ENCODE measurements around the gene ACBD5. TPM values are rescaled to one million over a fixed set of nuclear protein-coding genes. Genes with fewer than 3 reads are reported as not detected.

The ACBD5 gene
- total RNA-seq, 2 experiments from 2014 or later = 21.3 to 22.5 TPM

DNA sequence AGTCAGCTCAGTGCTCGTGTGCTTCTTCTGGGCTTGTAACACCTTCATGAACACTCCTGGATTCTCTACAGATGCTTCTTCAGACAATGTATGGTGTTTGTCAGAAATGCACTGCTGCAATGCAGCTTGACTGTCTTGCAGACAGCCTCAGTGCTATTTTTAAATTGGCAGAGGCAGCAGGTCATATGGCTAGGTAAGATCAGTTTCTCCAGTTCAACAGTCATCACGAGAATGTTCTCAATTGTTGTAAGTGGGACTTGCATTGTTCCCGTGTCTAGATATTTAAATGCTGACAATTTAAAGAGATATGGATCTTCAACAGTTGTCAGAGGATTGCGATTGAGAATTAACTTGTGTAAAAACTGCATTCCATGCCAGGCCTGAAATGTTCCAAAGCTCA is 7.6 kb upstream of the ACBD5 start:
- Histone ChIP-seq H3K4me1 (ENCODE audit: insufficient read depth, low read length) (peaks cover 17% of the 10 kb centered on the region), H3K4me3 (ENCODE audit: low read length) (no peak overlapping the region), H3K27ac (ENCODE audit: low read depth in 1 of 2, low read length in 2 of 2) (no peak overlapping the region), H3K36me3 (ENCODE audit: insufficient read depth, low read length) (no peaks in the 10 kb centered on the region), H3K27me3 (ENCODE audit: control insufficient read depth in 1 of 2, insufficient read depth in 2 of 2, low read length in 2 of 2) (no peaks in the 10 kb centered on the region), H3K9me3 (ENCODE audit: control insufficient read depth in 1 of 2, insufficient read depth in 1 of 2, low read length in 2 of 2) (no peaks in the 10 kb centered on the region)
- Mint-ChIP-seq H3K4me1 (ENCODE audit: low read depth) (peaks cover 11% of the 10 kb centered on the region), H3K36me3 (ENCODE audit: low read depth) (no peaks in the 10 kb centered on the region), H3K27ac (no peak overlapping the region), H3K9me3 (no peaks in the 10 kb centered on the region), H3K4me3 (no peak overlapping the region), H3K27me3 (no peaks in the 10 kb centered on the region)
- ChIA-PET CTCF (no interaction called here), POLR2A (no interaction called here)
- intact Hi-C loops (cut with DNase I, micrococcal nuclease) = loop anchor here (10.0 kb wide), 2 partner anchors 257 to 1117 kb away; partner anchors contain the start of gene RAB18 (in 1 of the 2)
- TF ChIP-seq, protein P1, sequence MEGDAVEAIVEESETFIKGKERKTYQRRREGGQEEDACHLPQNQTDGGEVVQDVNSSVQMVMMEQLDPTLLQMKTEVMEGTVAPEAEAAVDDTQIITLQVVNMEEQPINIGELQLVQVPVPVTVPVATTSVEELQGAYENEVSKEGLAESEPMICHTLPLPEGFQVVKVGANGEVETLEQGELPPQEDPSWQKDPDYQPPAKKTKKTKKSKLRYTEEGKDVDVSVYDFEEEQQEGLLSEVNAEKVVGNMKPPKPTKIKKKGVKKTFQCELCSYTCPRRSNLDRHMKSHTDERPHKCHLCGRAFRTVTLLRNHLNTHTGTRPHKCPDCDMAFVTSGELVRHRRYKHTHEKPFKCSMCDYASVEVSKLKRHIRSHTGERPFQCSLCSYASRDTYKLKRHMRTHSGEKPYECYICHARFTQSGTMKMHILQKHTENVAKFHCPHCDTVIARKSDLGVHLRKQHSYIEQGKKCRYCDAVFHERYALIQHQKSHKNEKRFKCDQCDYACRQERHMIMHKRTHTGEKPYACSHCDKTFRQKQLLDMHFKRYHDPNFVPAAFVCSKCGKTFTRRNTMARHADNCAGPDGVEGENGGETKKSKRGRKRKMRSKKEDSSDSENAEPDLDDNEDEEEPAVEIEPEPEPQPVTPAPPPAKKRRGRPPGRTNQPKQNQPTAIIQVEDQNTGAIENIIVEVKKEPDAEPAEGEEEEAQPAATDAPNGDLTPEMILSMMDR (IDR thresholded peaks at IDR 0.05) = no peak
- ATAC-seq (ENCODE audit: poor library complexity) = no peak
- DNase-seq = no peak

DNA sequence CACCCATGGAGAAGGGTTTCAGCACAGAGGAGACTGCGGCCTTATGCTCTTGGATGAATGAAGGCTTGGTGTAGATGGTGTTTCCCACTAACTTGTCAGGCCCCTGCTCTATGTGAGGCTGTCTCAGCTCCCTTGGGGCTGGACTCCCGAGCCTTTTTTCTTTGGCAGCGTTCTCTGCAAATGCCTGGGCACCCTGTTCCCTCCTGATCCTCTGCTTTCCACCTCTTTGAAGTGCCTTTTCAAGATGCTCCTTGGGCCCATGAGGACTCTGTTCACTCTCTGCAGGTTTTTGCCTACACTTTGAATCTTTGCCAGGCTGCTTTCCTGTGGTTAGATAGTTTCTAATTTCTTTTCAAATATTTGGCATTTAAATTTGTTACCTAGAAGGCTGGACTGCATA is 6.8 kb upstream of the ACBD5 start:
- intact Hi-C loops (cut with DNase I, micrococcal nuclease) = loop anchor here (10.0 kb wide), 2 partner anchors 257 to 1117 kb away; partner anchors contain the start of gene RAB18 (in 1 of the 2)
- POLR2A ChIA-PET = no interaction called here
- Histone ChIP-seq H3K27ac (ENCODE audit: low read depth in 1 of 2, low read length in 2 of 2) (no peak overlapping the region), H3K36me3 (ENCODE audit: insufficient read depth, low read length) (no peaks in the 10 kb centered on the region), H3K9me3 (ENCODE audit: control insufficient read depth in 1 of 2, insufficient read depth in 1 of 2, low read length in 2 of 2) (no peaks in the 10 kb centered on the region), H3K4me3 (ENCODE audit: low read length) (no peak overlapping the region), H3K27me3 (ENCODE audit: control insufficient read depth in 1 of 2, insufficient read depth in 2 of 2, low read length in 2 of 2) (no peaks in the 10 kb centered on the region), H3K4me1 (ENCODE audit: insufficient read depth, low read length) (peaks cover 12% of the 10 kb centered on the region)
- H3K36me3 Mint-ChIP-seq (ENCODE audit: low read depth) = peaks cover 7% of the 10 kb centered on the region
- no peak overlapping the region for H3K27ac Mint-ChIP-seq
- ATAC-seq (ENCODE audit: poor library complexity) (no peak), DNase-seq (no peak)
- CTCF ChIA-PET = no interaction called here
- TF ChIP-seq, protein P1 (IDR thresholded peaks at IDR 0.05) = no peak
- no peaks in the 10 kb centered on the region for H3K27me3 Mint-ChIP-seq
- H3K4me1 Mint-ChIP-seq (ENCODE audit: low read depth) = peaks cover 17% of the 10 kb centered on the region
- no peaks in the 10 kb centered on the region for H3K9me3 Mint-ChIP-seq
- H3K4me3 Mint-ChIP-seq = no peak overlapping the region

DNA sequence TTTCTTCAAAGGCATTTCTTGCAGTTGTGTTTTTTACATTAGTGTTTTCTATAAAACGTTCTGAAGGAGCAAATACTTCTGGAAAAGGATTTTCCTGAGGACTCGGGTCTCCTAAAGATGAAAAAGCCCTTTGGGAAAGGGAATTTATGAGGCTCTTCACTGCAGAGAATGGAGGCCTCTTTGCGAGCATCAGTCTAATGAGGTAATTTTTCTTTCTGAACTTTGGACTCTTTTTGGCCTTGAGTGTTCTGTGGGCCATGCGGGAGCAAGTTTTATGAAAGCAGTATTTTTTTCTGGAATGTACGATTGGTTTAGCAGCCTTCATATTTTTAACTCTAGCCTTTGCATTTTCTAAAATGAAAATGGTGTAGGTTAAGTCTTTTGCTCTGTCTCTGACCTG is 6.4 kb upstream of the ACBD5 start:
- ChIA-PET POLR2A (no interaction called here), CTCF (no interaction called here)
- Histone ChIP-seq H3K27me3 (ENCODE audit: control insufficient read depth in 1 of 2, insufficient read depth in 2 of 2, low read length in 2 of 2) (no peaks in the 10 kb centered on the region), H3K4me3 (ENCODE audit: low read length) (no peak overlapping the region), H3K36me3 (ENCODE audit: insufficient read depth, low read length) (no peaks in the 10 kb centered on the region), H3K4me1 (ENCODE audit: insufficient read depth, low read length) (peaks cover 8% of the 10 kb centered on the region), H3K9me3 (ENCODE audit: control insufficient read depth in 1 of 2, insufficient read depth in 1 of 2, low read length in 2 of 2) (no peaks in the 10 kb centered on the region), H3K27ac (ENCODE audit: low read depth in 1 of 2, low read length in 2 of 2) (no peak overlapping the region)
- no peaks in the 10 kb centered on the region for H3K9me3 Mint-ChIP-seq
- no peak overlapping the region for H3K4me3 Mint-ChIP-seq
- TF ChIP-seq, protein P1 (IDR thresholded peaks at IDR 0.05) = no peak
- peaks cover 10% of the 10 kb centered on the region for H3K36me3 Mint-ChIP-seq (ENCODE audit: low read depth)
- intact Hi-C loops (cut with DNase I, micrococcal nuclease) = loop anchor here (10.0 kb wide), 2 partner anchors 258 to 1118 kb away; partner anchors contain the start of gene RAB18 (in 1 of the 2)
- no peak for ATAC-seq (ENCODE audit: poor library complexity)
- no peaks in the 10 kb centered on the region for H3K27me3 Mint-ChIP-seq
- no peak overlapping the region for H3K27ac Mint-ChIP-seq
- peaks cover 21% of the 10 kb centered on the region for H3K4me1 Mint-ChIP-seq (ENCODE audit: low read depth)
- no peak for DNase-seq
